Activated CD4-positive, alpha-beta T cell treated with anti-CD3 and anti-CD28 coated beads, Interleukin-2, amount 50 U/mL, for 4 hours (primary cell): Measurements from ENCODE around the gene CHKA.

Experiments
- DNase-seq, 2 experiments: peaks; one replicate each; pipeline ENCODE4 v3.0.0-alpha.2; 2020

CHKA gene

GRCh38 chr11:68071281-68072048, 49.7 kb downstream of the CHKA start:
- DNase-seq, result no peak

DNA sequence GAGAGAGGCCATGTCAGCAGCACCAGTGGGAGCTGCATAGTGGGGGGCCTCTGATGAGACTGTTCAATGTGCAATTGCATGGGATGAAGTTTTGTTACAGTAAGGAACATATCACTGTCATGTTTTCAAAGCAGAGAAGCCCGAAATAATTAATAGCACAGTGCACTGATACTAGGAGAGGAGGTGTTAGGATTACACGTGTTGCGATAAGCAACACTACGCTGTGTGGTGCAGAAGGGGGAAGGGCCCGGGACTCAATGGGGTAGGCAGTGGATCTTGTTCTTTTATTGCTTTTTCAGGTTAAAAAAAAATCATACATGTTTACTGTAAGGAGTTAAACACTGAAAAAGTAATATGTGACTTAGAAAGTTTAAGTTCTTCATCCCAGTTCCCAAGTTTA, 53.2 kb downstream of the CHKA start:
- no peak for DNase-seq

GRCh38 chr11:68066742-68067141, 54.4 kb downstream of the CHKA start:
- DNase-seq, result no peak

DNA sequence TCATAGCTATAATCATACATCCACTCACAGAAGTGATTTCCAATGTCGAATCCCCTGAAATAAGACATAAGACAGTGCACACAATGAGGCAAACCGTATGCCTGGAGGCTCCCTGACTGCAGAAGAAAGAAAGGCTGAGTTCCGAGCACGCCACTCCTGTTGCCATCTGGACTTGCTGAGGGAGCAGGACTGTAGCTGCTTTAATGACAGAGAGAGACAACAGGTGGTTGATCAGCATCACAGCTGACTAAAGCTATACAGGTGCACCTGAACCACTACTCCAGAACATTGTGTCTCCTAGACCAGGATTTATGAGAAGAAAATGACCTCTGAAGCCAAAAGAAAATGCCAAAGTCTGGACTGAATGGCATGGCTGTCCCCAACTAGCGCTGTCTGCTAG, 55.3 kb downstream of the CHKA start:
- DNase-seq, result no peak

GRCh38 chr11:68064926-68065325, 56.3 kb downstream of the CHKA start:
- DNase-seq, result no peak

DNA sequence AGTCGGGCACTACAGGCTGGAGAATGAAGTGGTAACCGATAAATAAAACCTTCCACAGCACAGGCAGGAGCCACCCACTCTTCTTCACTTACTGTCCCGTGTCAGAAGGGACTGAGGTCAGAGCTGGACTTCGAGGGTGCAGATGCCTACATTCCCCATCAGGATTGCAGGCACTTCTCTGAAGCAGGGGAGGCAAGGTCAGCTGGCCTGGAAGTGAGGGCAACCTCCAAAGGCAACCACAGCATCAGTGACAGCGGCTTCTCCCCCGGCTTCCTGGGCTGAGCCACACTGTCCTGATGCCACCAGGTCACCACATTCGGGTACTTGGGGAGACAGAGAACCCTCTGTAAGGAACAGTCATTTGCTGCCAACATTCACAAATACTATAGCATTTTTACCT, 59.7 kb downstream of the CHKA start:
- no peak for DNase-seq

DNA sequence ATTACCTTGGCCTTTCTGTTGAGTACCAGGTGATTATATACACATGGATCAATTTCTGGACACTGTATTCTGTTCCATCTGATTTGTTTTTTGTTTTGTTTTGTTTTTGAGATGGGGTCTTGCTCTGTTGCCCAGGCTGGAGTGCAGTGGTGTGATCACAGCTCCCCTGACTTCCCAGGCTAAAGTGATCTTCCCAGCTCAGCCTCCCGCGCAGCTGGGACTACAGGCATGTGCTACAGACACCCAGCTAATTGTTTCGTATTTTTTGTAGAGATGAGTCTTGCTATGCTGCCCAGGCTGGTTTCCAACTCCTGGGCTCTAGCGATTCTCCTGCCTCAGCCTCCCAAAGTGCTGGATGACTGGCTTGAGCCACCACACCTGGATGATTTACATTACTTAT, 63.4 kb downstream of the CHKA start:
- DNase-seq, result no peak

- DNase-seq, result no peak
Measured at GRCh38 chr11:68056317-68057285, 64.6 kb downstream of the CHKA start.

DNA sequence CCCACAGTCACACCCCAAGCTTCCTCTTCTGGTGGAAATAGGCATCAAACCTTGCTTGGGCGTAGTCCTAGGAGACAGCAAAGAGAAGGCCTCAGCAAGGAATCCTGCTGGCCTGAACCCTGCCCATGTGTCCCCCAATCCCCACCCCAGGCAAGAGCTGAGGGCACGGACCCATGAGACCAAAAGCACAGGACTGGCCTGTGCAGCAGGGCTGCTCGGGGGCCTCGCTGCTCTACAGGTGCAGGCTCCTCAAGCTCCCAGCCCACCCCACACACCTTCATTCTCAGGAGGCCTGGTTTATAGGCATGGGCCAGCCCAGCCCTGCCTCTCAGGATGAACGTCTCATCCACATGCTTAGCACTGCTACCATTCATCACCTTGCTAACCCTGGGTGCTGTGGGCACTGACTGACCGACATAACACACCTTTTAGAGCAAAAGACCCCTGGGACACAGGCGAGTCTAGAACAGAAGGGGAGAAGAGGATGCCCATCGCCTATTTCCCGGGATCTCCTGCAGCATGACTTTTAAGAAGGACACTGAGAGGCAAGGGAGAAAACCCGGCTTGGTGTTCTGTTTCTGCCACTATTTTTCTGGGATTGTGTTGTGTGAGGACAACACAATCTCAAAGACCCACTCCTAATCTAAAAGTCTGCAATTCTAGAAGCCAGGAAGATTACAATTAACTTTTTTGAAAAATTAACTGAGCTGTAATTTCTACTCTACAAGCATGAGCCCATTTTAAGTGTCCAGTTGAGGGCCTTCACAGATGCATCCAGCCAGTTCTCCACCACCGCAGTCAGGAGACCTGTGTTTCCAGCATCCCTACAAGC, 67.0 kb downstream of the CHKA start:
- no peak for DNase-seq

- no peak for DNase-seq
Measured at GRCh38 chr11:68053117-68053516, 68.1 kb downstream of the CHKA start.

- DNase-seq, result no peak
Measured at GRCh38 chr11:68052137-68052873, 68.9 kb downstream of the CHKA start.

GRCh38 chr11:68051191-68052136, 69.7 kb downstream of the CHKA start:
- no peak for DNase-seq

- no peak for DNase-seq
Measured at GRCh38 chr11:68050371-68050841, 70.8 kb downstream of the CHKA start.

DNA sequence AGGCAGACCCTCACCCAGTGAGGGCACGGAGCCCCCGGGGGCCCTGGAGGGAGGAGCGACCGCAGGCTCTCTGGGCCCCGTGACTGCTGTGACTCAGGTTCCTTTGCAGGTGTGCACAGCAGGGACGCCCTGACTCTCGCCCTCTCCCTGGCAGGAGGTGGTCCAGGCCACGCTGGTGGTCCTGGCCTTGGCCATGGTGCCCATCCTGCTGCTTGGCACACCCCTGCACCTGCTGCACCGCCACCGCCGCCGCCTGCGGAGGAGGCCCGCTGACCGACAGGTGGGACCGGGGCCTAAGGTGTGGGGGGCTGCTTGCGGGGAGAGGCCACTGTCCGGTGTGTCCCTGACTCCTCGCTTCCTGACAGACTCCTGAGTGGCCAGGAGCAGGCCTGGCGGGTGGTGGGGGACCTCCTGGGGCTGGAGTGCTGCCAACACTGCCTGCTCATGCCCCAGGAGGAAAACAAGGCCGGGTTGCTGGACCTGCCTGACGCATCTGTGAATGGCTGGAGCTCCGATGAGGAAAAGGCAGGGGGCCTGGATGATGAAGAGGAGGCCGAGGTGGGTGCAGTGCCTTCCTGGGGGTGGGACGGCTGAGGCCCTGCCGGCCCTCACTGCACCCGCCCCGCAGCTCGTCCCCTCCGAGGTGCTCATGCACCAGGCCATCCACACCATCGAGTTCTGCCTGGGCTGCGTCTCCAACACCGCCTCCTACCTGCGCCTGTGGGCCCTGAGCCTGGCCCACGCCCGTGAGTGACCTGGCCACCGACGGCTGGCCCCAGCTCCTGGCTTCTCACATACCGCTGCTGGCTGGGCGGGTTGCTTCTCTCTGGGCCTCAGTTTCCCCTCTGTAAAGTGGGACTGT, 71.4 kb downstream of the CHKA start:
- DNase-seq, result no peak

DNA sequence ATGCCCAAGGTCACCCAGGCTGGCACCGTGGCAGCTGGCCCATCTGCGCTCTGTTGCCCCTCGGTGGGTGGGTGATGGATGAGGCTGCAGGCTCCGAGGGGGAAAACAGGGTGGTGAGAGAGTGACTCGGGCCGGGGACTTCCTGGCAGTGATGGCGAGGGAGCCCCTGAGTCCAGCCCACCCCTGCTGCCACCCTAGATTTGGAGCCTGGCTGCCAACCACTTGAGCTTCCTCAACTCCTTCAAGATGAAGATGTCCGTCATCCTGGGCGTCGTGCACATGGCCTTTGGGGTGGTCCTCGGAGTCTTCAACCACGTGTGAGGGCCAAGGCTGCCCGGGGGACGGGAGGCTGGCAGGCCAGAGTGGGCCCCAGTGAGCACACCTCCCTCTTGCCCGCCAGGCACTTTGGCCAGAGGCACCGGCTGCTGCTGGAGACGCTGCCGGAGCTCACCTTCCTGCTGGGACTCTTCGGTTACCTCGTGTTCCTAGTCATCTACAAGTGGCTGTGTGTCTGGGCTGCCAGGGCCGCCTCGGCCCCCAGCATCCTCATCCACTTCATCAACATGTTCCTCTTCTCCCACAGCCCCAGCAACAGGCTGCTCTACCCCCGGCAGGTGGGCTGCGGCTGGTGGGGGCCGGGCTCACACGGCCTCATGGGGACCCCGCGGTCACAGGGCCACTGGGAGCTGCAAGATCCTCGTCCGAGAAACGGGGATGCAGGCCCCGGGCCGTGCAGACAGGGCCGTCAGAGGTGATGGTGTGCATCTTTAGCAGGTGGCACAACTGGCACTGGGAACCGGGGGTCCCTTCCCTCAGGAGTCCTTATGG, 72.3 kb downstream of the CHKA start:
- no peak for DNase-seq

DNA sequence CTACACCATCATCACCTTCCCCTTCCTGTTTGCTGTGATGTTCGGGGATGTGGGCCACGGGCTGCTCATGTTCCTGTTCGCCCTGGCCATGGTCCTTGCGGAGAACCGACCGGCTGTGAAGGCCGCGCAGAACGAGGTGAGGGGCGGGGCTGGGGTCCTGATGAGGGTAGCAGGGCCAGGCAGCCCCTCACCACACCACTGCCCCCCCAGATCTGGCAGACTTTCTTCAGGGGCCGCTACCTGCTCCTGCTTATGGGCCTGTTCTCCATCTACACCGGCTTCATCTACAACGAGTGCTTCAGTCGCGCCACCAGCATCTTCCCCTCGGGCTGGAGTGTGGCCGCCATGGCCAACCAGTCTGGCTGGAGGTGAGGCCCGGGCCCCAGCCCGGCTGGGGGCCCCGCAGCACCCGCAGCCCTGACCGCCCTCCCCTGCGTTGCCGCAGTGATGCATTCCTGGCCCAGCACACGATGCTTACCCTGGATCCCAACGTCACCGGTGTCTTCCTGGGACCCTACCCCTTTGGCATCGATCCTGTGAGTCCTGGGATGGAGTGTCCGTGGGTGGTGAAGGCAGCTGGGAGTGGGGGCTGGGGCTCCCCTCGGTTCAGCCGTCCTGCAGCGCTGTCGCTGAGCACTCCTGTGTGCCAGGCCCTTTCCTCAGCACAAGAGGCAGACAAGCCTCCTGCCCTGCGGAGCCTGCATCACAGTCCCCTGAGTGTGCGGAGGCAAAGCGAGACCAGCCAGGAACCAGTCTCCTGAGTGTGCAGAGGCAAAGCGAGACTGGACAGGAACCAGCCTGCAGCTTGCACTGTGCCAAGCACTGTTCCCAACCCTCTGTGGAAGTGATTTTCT, 73.5 kb downstream of the CHKA start:
- DNase-seq, result no peak

GRCh38 chr11:68044898-68045351, 76.3 kb downstream of the CHKA start:
- DNase-seq, result no peak
